COR-L47 (cell line): Measurements from ENCODE around the gene HNMT.
"Not testable (repeated sequence)": the region's sequence is repeated elsewhere in the genome, so short reads cannot be mapped to it uniquely, and the experiment has no call there.

ENCODE experiments used
- DNase-seq: peaks from one replicate; lab custom pipeline; 2025; lab: John Stamatoyannopoulos, UW

The HNMT gene

GRCh38 chr2:137964066-137964858, at the start of gene HNMT:
TSS of gene HNMT (plus strand) at chr2:137964473. CDS start at chr2:137964492, 19 bp downstream.
- no peak for DNase-seq

GRCh38 chr2:137921105-137921880, 43.0 kb upstream of the HNMT start:
- no peak for DNase-seq

- DNase-seq = not testable (repeated sequence)
Measured at GRCh38 chr2:137922171-137922570, 42.1 kb upstream of the HNMT start.

GRCh38 chr2:137924019-137924418, 40.3 kb upstream of the HNMT start:
- no peak for DNase-seq

- no peak for DNase-seq
Measured at GRCh38 chr2:137925599-137925998, 38.7 kb upstream of the HNMT start.

- no peak for DNase-seq
Measured at GRCh38 chr2:137927846-137928245, 36.4 kb upstream of the HNMT start.

GRCh38 chr2:137928547-137929518, 35.4 kb upstream of the HNMT start:
- no peak for DNase-seq

- DNase-seq = no peak
Measured at GRCh38 chr2:137929519-137929916, 34.8 kb upstream of the HNMT start.

GRCh38 chr2:137930146-137930545, 34.1 kb upstream of the HNMT start:
- no peak for DNase-seq

- DNase-seq = no peak
Measured at GRCh38 chr2:137935591-137935990, 28.7 kb upstream of the HNMT start.

GRCh38 chr2:137937246-137937645, 27.0 kb upstream of the HNMT start:
- DNase-seq = no peak

GRCh38 chr2:137937778-137938177, 26.5 kb upstream of the HNMT start:
- DNase-seq = peak; percentile 5

- no peak for DNase-seq
Measured at GRCh38 chr2:137938204-137938603, 26.1 kb upstream of the HNMT start.

- DNase-seq = no peak
Measured at GRCh38 chr2:137939026-137939425, 25.2 kb upstream of the HNMT start.

GRCh38 chr2:137940154-137940553, 24.1 kb upstream of the HNMT start:
- no peak for DNase-seq

- DNase-seq = no peak
Measured at GRCh38 chr2:137942037-137942832, 22.0 kb upstream of the HNMT start.

- no peak for DNase-seq
Measured at GRCh38 chr2:137942833-137943677, 21.2 kb upstream of the HNMT start.

GRCh38 chr2:137943678-137944347, 20.5 kb upstream of the HNMT start:
- DNase-seq = no peak

GRCh38 chr2:137944714-137945113, 19.6 kb upstream of the HNMT start:
- DNase-seq = no peak

- no peak for DNase-seq
Measured at GRCh38 chr2:137945229-137945628, 19.0 kb upstream of the HNMT start.
